ENCODE results near the gene PDZD2. TPM values are rescaled to one million over a fixed set of nuclear protein-coding genes. Genes with fewer than 3 reads are reported as not detected.

PDZD2 gene
- polyA plus RNA-seq, 1 donor from 2014 or later = 3.1 TPM

- Histone ChIP-seq H3K4me2 (ENCODE audit: low read length) (no peak overlapping the region), H2AFZ (ENCODE audit: low read depth, low read length) (no peak overlapping the region), H3K4me3 (ENCODE audit: low read length) (no peak overlapping the region), H3K27me3 (ENCODE audit: insufficient read depth, low read depth, low read length) (no peaks in the 10 kb centered on the region), H3K79me2 (replicated peaks; ENCODE audit: insufficient read depth, low read length) (no peaks in the 10 kb centered on the region), H4K20me1 (ENCODE audit: insufficient read depth) (no peaks in the 10 kb centered on the region), H3K9me3 (ENCODE audit: low read length) (no peaks in the 10 kb centered on the region), H3K27ac (ENCODE audit: low read length) (no peak overlapping the region), H3F3A (ENCODE audit: insufficient read depth, low read length, poor library complexity, severe bottlenecking) (peaks cover 5% of the 10 kb centered on the region), H3K9me2 (ENCODE audit: insufficient read depth, low read length) (no peaks in the 10 kb centered on the region), H3K9ac (ENCODE audit: low read length) (no peak overlapping the region), H3K36me3 (ENCODE audit: insufficient read depth, low read length) (no peaks in the 10 kb centered on the region)
- TF ChIP-seq EP300 (conservative IDR thresholded peaks at IDR 0.05; ENCODE audit: poor library complexity, severe bottlenecking) (no peak), RAD21 (conservative IDR thresholded peaks at IDR 0.05) (no peak), SMC3 (conservative IDR thresholded peaks at IDR 0.05; ENCODE audit: poor library complexity) (no peak), POLR2AphosphoS5 (IDR thresholded peaks at IDR 0.05) (no peak), MXI1 (conservative IDR thresholded peaks at IDR 0.05; ENCODE audit: poor library complexity, severe bottlenecking) (no peak), CTCF (IDR thresholded peaks at IDR 0.05; ENCODE audit: poor library complexity, severe bottlenecking) (no peak), REST (IDR thresholded peaks at IDR 0.05; ENCODE audit: borderline replicate concordance) (no peak), EZH2 (IDR thresholded peaks at IDR 0.05; ENCODE audit: borderline replicate concordance, insufficient read depth, low read length, poor library complexity, severe bottlenecking) (no peak)
Observed at GRCh38 chr5:31757806-31758205, 118.9 kb downstream of the PDZD2 start.

DNA sequence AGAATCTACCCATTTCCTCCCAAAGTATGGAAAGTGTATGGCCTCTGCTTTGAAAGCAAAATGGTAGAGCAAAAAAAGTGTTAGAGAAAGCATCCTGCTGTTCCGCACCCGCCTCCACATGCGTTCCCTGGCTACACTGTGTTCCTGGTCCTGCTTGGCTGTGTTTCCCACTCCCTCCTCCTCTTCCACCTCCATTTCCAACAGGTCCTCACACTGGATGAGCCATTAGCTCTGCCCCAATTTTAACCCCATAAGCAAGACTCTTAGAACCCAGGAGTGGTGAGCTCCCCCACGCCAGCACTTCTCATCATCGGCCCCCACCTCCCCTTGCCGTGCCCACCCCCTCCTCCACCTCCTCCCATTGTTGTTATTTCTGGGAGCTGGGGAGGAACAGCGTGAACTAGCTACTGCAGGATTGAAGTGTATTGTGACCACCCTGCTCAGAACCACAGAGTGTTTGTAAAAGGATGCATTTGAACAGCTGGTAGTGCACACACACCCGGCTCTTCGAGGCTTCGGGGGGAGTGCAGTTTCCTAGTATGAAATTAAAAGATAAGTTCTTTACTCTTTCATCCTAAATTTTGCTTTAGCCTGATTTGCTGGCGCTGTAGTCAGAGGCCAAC lies 120.0 kb downstream of the PDZD2 start:
- H3K27me3 ChIP-seq (ENCODE audit: insufficient read depth, low read depth, low read length) = no peaks in the 10 kb centered on the region
- TF ChIP-seq CTCF (IDR thresholded peaks at IDR 0.05; ENCODE audit: poor library complexity, severe bottlenecking) (no peak), EZH2 (IDR thresholded peaks at IDR 0.05; ENCODE audit: borderline replicate concordance, insufficient read depth, low read length, poor library complexity, severe bottlenecking) (no peak), POLR2AphosphoS5 (IDR thresholded peaks at IDR 0.05) (no peak), REST (IDR thresholded peaks at IDR 0.05; ENCODE audit: borderline replicate concordance) (no peak), EP300 (conservative IDR thresholded peaks at IDR 0.05; ENCODE audit: poor library complexity, severe bottlenecking) (no peak), SMC3 (conservative IDR thresholded peaks at IDR 0.05; ENCODE audit: poor library complexity) (no peak), TAF1 (IDR thresholded peaks at IDR 0.05; ENCODE audit: low read depth) (no peak), RAD21 (conservative IDR thresholded peaks at IDR 0.05) (no peak), MXI1 (conservative IDR thresholded peaks at IDR 0.05; ENCODE audit: poor library complexity, severe bottlenecking) (no peak)
- no peaks in the 10 kb centered on the region for H3K9me2 ChIP-seq (ENCODE audit: insufficient read depth, low read length)
- no peak overlapping the region for H3K4me2 ChIP-seq (ENCODE audit: low read length)
- H3K79me2 ChIP-seq (replicated peaks; ENCODE audit: insufficient read depth, low read length) = no peaks in the 10 kb centered on the region
- H3K9me3 ChIP-seq (ENCODE audit: low read length) = no peaks in the 10 kb centered on the region
- no peak overlapping the region for H2AFZ ChIP-seq (ENCODE audit: low read depth, low read length)
- no peak overlapping the region for H3K4me3 ChIP-seq (ENCODE audit: low read length)
- H3F3A ChIP-seq (ENCODE audit: insufficient read depth, low read length, poor library complexity, severe bottlenecking) = no peaks in the 10 kb centered on the region
- H4K20me1 ChIP-seq (ENCODE audit: insufficient read depth) = no peaks in the 10 kb centered on the region
- H3K36me3 ChIP-seq (ENCODE audit: insufficient read depth, low read length) = no peaks in the 10 kb centered on the region
- no peak overlapping the region for H3K9ac ChIP-seq (ENCODE audit: low read length)
- no peak overlapping the region for H3K27ac ChIP-seq (ENCODE audit: low read length)
